GM10248 (cell line): ENCODE measurements around the gene PRDM16.

Experiments used
- CTCF ChIA-PET: fragments of 300-600 bp; sonication (Branson Sonifier 250); formaldehyde crosslinking; extraction: SDS; loops from one replicate; lab custom pipeline; 2021; ENCODE audit warnings: antibody characterized with exemption; lab: Yijun Ruan, JAX
- POLR2A ChIA-PET: fragments of 350-650 bp; sonication (Branson Sonifier 250); formaldehyde crosslinking; extraction: SDS; loops from one replicate; lab custom pipeline; 2020; ENCODE audit warnings: antibody characterized with exemption; lab: Yijun Ruan, JAX
- DNase-seq: peaks from one replicate; pipeline ENCODE4 v3.0.0; 2012; ENCODE audit errors: extremely low spot score
- CTCF ChIP-seq: IDR thresholded peaks from 2 replicates; pipeline ENCODE4 v1.5.1; 2012; ENCODE audit warnings: mild to moderate bottlenecking, low read depth; ENCODE audit errors: extremely low read depth, missing control alignments, control extremely low read depth

Gene PRDM16

DNA sequence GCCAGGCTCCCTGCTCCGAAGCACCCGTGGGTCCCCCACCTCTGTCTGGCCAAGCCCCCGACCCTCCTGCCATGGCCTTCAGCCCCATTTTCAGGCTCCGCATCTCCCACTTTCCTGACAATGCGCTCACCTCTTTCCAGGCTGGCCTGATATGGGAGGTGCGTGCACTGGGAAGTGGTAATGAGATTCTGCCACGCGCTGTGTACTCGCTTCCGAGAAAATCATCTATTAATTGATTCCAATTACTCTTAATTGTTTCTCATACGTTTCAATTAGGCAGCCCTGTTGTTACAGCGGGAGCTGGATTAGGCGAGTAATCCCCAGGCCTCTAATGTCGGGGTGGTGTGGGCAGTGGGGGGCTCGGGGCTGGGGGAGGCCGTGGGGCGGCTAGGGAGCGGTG lies 263.0 kb downstream of the PRDM16 start:
- TF ChIP-seq CTCF = no peak
- ChIA-PET POLR2A (no interaction called here), CTCF (no interaction called here)
- no peak for DNase-seq

DNA sequence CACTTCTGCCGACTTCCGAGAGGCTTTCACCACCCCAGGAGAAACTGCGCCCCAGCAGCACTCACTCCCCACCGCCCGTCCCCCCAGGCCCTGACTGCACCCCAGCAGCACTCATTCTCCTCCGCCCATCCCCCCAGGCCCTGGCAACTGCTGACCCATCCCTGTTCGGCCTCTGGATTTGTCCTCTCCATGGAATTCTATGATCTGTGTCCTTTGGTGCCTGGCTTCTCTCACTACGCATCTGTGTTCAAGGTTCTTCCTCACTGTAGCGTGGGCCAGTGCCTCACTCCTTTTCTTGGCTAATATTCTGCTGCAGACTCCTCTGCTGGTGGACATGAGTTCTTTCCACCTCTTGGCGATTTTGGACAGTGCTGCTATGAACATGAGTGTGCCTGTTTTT lies 263.7 kb downstream of the PRDM16 start:
- no peak for TF ChIP-seq CTCF
- no peak for DNase-seq
- ChIA-PET POLR2A (no interaction called here), CTCF (no interaction called here)

DNA sequence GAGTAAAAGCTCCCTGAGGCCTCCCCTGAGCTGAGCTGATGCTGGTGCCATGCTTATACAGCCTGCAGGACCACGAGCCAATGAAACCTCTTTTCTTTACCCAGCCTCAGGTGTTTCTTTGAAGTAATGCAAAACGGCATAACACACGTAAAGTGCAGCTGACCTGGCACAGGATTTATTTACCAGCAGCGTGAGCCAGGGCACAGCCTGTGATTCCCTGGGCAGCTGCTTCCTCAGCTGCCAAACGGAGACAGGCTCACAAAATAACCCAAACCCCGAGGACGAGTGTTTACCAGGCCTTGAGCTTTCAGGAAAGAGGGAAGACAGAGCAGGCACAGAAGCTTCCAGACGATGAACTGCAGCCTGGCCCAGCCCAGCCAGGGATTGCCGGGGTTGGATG lies 264.9 kb downstream of the PRDM16 start:
- DNase-seq = no peak
- ChIA-PET CTCF (no interaction called here), POLR2A (no interaction called here)
- TF ChIP-seq CTCF = no peak

DNA sequence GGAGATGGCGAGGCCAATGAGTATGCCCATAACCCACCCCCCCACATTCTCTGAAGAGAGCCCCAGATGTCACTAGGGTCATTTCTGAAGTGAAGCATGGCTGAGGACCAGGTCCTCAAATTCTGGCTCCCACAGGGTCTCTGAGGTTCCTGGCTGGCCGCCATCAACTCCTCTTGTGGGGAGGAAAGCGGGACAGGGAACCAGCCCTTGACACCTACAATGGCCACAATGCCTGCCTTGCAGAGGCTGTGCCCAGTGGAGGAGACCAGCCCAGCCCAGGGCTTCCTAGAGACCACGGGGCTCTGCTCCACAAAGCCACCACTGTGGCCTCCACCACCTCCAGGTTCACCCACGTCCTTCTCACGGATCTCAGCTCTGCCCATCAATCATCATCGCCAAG lies 265.4 kb downstream of the PRDM16 start:
- DNase-seq = no peak
- POLR2A ChIA-PET = no interaction called here
- CTCF ChIA-PET = no interaction called here
- TF ChIP-seq CTCF = no peak

- no peak for TF ChIP-seq CTCF
- ChIA-PET POLR2A (no interaction called here), CTCF (no interaction called here)
- DNase-seq = no peak
Measured at GRCh38 chr1:3335754-3336640, 267.0 kb downstream of the PRDM16 start.

DNA sequence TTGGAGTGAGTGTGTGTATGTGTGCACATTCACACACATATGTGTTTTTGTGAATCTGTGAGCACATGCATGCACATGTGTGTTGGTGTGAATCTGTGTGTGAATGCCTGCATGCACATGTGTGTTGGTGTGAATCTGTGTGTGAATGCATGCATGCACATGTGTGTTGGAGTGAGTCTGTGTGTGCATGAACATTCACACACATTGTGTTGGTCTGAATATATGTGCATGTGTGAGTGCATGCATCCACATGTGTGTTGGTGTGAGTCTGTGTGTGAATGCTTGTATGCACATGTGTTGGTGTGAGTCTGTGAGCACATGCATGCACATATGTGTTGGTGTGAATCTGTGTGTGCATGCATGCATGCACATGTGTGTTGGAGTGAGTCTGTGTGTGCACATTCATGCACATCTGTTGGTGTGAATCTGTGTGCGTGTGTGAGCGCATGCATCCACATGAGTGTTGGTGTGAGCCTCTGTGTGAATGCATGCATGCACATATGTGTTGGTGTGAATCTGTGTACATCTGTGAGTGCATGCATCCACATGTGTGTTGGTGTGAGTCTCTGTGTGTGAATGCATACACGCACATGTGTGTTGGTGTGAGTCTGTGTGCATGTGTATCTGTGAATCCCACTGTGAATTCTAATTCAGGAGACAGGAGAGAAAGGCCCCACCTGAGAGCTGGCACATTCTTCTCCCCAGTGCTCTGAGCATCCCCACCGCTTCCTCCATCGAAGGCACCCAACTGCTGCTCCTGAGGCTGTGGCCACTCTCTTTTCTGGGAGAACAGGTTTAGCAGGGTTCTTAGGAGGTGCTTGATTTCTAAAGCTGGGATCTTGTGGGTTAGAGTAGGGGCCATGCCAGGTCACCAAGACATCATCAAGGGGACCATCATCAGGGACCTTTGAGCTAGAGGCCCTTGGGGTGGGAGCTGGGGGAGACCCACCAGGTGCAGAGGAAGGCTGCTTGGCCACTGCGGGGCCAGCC lies 267.9 kb downstream of the PRDM16 start:
- ChIA-PET POLR2A (no interaction called here), CTCF (no interaction called here)
- TF ChIP-seq CTCF = no peak
- DNase-seq = no peak
